PFSK-1 (cell line): Measurements from ENCODE around the gene GTPBP6.

ENCODE experiments used
- FOXP2 ChIP-seq: optimal IDR thresholded peaks from 2 replicates; pipeline ENCODE3; 2011; ENCODE audit warnings: borderline replicate concordance, control low read depth, inconsistent platforms; ENCODE audit not compliant: insufficient read depth; ENCODE audit errors: extremely low read length, extremely low read depth
- POLR2AphosphoS5 ChIP-seq: IDR thresholded peaks from 2 replicates; pipeline ENCODE4 v1.6.1; 2012; ENCODE audit warnings: low read depth, mild to moderate bottlenecking, control low read depth, low read length, moderate library complexity
- REST ChIP-seq, 2 experiments: IDR thresholded peaks; 2 replicates each; pipeline versions ENCODE4 v1.6.1 to v1.8.0; 2011 to 2012; ENCODE audit warnings: low read depth in 2 of 2, low read length in 2 of 2, control low read depth in 1 of 2, inconsistent platforms in 1 of 2, mild to moderate bottlenecking in 1 of 2, moderate library complexity in 1 of 2; ENCODE audit not compliant: insufficient read depth in 1 of 2
- SIN3A ChIP-seq: IDR thresholded peaks from 2 replicates; pipeline ENCODE4 v1.6.1; 2012; ENCODE audit warnings: mild to moderate bottlenecking, low read length, moderate library complexity, borderline replicate concordance; ENCODE audit not compliant: insufficient read depth
- TAF1 ChIP-seq: IDR thresholded peaks from 2 replicates; pipeline ENCODE4 v1.6.1; 2012; ENCODE audit warnings: low read length, control low read depth, borderline replicate concordance; ENCODE audit not compliant: insufficient read depth

The GTPBP6 gene

GRCh38 chrX:338281-338835, 19.8 kb upstream of the GTPBP6 start:
- no peak for TF ChIP-seq POLR2AphosphoS5
- no peak for TF ChIP-seq REST (IDR thresholded peaks at IDR 0.05; ENCODE audit: insufficient read depth in 1 of 2, low read depth in 2 of 2, low read length in 2 of 2)
- TF ChIP-seq TAF1 = no peak

GRCh38 chrX:337331-337831, 18.8 kb upstream of the GTPBP6 start:
- TF ChIP-seq FOXP2 (no peak), TAF1 (no peak), REST (IDR thresholded peaks at IDR 0.05; ENCODE audit: insufficient read depth in 1 of 2, low read depth in 2 of 2, low read length in 2 of 2) (no peak), SIN3A (no peak), POLR2AphosphoS5 (no peak)

GRCh38 chrX:336227-336626, 17.6 kb upstream of the GTPBP6 start:
- TF ChIP-seq POLR2AphosphoS5 (no peak), FOXP2 (no peak), REST (IDR thresholded peaks at IDR 0.05; ENCODE audit: insufficient read depth in 1 of 2, low read depth in 2 of 2, low read length in 2 of 2) (no peak), SIN3A (no peak), TAF1 (no peak)

GRCh38 chrX:335758-336155, 17.2 kb upstream of the GTPBP6 start:
- no peak for TF ChIP-seq SIN3A
- no peak for TF ChIP-seq POLR2AphosphoS5
- TF ChIP-seq REST (IDR thresholded peaks at IDR 0.05; ENCODE audit: insufficient read depth in 1 of 2, low read depth in 2 of 2, low read length in 2 of 2) = no peak
- no peak for TF ChIP-seq FOXP2
- no peak for TF ChIP-seq TAF1
